Measurements from ENCODE around the gene MFGE8. TPM values are rescaled to one million over a fixed set of nuclear protein-coding genes. Genes with fewer than 3 reads are reported as not detected.

MFGE8 gene
- total and polyA plus RNA-seq, 2 experiments from 2014 or later, result 334 to 411 TPM

- H3K4me3 ChIP-seq, result peak overlapping the region; percentile 91
- peak overlapping the region; percentile 62; the same call in 1 of the 2 replicates for H3K27ac ChIP-seq
- H3K9ac ChIP-seq, result peak overlapping the region; percentile 90
- H3K79me2 ChIP-seq (ENCODE audit: insufficient read depth), result peaks cover 19% of the 10 kb centered on the region
- WGBS, 2 experiments (ENCODE audit: low coverage in 1 of 2, low lambda C conversion rate in 2 of 2, missing lambda C conversion rate in 2 of 2), result 62 to 74% methylated on average over 4 of the region's 4 CpGs
- no peaks in the 10 kb centered on the region for H4K20me1 ChIP-seq (ENCODE audit: insufficient read depth)
- TF ChIP-seq EZH2 (IDR thresholded peaks at IDR 0.05; ENCODE audit: insufficient read depth, poor library complexity, severe bottlenecking) (no peak), EZH2phosphoT487 (IDR thresholded peaks at IDR 0.05; ENCODE audit: insufficient read depth, low read depth) (no peak)
- peak overlapping the region; percentile 84 for H2AFZ ChIP-seq
- H3K27me3 ChIP-seq (replicated peaks; ENCODE audit: insufficient read depth), result no peaks in the 10 kb centered on the region
- in situ Hi-C loops (cut with MboI), result no loop called here
- H3K36me3 ChIP-seq (ENCODE audit: low read depth), result peaks cover 4% of the 10 kb centered on the region; the same call in 1 of the 2 replicates
- H3F3A ChIP-seq (ENCODE audit: insufficient read depth), result peaks cover 7% of the 10 kb centered on the region; the same call in 1 of the 2 replicates
- H3K4me2 ChIP-seq (ENCODE audit: unreplicated experiment), result peak overlapping the region; percentile 95
- no peaks in the 10 kb centered on the region for H3K9me3 ChIP-seq (ENCODE audit: low read depth)
- H3K9me2 ChIP-seq (ENCODE audit: insufficient read depth), result no peaks in the 10 kb centered on the region
- H3K4me1 ChIP-seq (ENCODE audit: insufficient read depth), result peaks cover 23% of the 10 kb centered on the region
- DNase-seq, result no peak
These were observed 631 bp upstream of the MFGE8 start for GRCh38 chr15:88913850-88914169.

GRCh38 chr15:88912500-88912921 is 668 bp downstream of the MFGE8 start:
- no peaks in the 10 kb centered on the region for H4K20me1 ChIP-seq (ENCODE audit: insufficient read depth)
- H3K9ac ChIP-seq, result peak overlapping the region; percentile 90
- H3K4me3 ChIP-seq, result peak overlapping the region; percentile 91
- H3K79me2 ChIP-seq (ENCODE audit: insufficient read depth), result peaks cover 19% of the 10 kb centered on the region
- in situ Hi-C loops (cut with MboI), result no loop called here
- peak overlapping the region; percentile 62 for H3K27ac ChIP-seq
- peak; percentile 68 for DNase-seq
- peaks cover 18% of the 10 kb centered on the region for H3K4me1 ChIP-seq (ENCODE audit: insufficient read depth)
- WGBS, 2 experiments (ENCODE audit: low coverage in 1 of 2, low lambda C conversion rate in 2 of 2, missing lambda C conversion rate in 2 of 2), result 3 to 5% methylated on average over 18 to 20 of the region's 20 CpGs
- H2AFZ ChIP-seq, result peak overlapping the region; percentile 84
- TF ChIP-seq EZH2phosphoT487 (IDR thresholded peaks at IDR 0.05; ENCODE audit: insufficient read depth, low read depth), result no peak
- TF ChIP-seq EZH2 (IDR thresholded peaks at IDR 0.05; ENCODE audit: insufficient read depth, poor library complexity, severe bottlenecking), result no peak
- H3K9me2 ChIP-seq (ENCODE audit: insufficient read depth), result no peaks in the 10 kb centered on the region
- no peaks in the 10 kb centered on the region for H3F3A ChIP-seq (ENCODE audit: insufficient read depth)
- peaks cover 4% of the 10 kb centered on the region; the same call in 1 of the 2 replicates for H3K36me3 ChIP-seq (ENCODE audit: low read depth)
- no peaks in the 10 kb centered on the region for H3K27me3 ChIP-seq (replicated peaks; ENCODE audit: insufficient read depth)
- peak overlapping the region; percentile 95 for H3K4me2 ChIP-seq (ENCODE audit: unreplicated experiment)
- no peaks in the 10 kb centered on the region for H3K9me3 ChIP-seq (ENCODE audit: low read depth)

- in situ Hi-C loops (cut with MboI), result no loop called here
- Histone ChIP-seq H2AFZ (no peak overlapping the region), H3K79me2 (ENCODE audit: insufficient read depth) (peaks cover 19% of the 10 kb centered on the region), H3K27ac (no peak overlapping the region), H3K4me3 (peak overlapping the region; percentile 91), H3K9me2 (ENCODE audit: insufficient read depth) (no peaks in the 10 kb centered on the region), H3K4me1 (ENCODE audit: insufficient read depth) (peaks cover 18% of the 10 kb centered on the region), H3K4me2 (ENCODE audit: unreplicated experiment) (peak overlapping the region; percentile 95), H3K9me3 (ENCODE audit: low read depth) (no peaks in the 10 kb centered on the region), H4K20me1 (ENCODE audit: insufficient read depth) (no peaks in the 10 kb centered on the region), H3F3A (ENCODE audit: insufficient read depth) (no peaks in the 10 kb centered on the region), H3K36me3 (ENCODE audit: low read depth) (peaks cover 4% of the 10 kb centered on the region; the same call in 1 of the 2 replicates), H3K27me3 (replicated peaks; ENCODE audit: insufficient read depth) (no peaks in the 10 kb centered on the region), H3K9ac (peak overlapping the region; percentile 90)
- peak; percentile 67 for DNase-seq
- WGBS, 2 experiments (ENCODE audit: low coverage in 1 of 2, low lambda C conversion rate in 2 of 2, missing lambda C conversion rate in 2 of 2), result 46 to 55% methylated on average over 5 of the region's 5 CpGs
- TF ChIP-seq EZH2 (IDR thresholded peaks at IDR 0.05; ENCODE audit: insufficient read depth, poor library complexity, severe bottlenecking) (no peak), EZH2phosphoT487 (IDR thresholded peaks at IDR 0.05; ENCODE audit: insufficient read depth, low read depth) (no peak)
These were observed 1.4 kb downstream of the MFGE8 start for GRCh38 chr15:88911766-88912118.

GRCh38 chr15:88909956-88910831 is 3.0 kb downstream of the MFGE8 start:
- peaks cover 4% of the 10 kb centered on the region; the same call in 1 of the 2 replicates for H3K36me3 ChIP-seq (ENCODE audit: low read depth)
- H3F3A ChIP-seq (ENCODE audit: insufficient read depth), result no peaks in the 10 kb centered on the region
- in situ Hi-C loops (cut with MboI), result loop anchor here (10.0 kb wide), 2 partner anchors 105 to 265 kb away; no protein-coding TSS in a partner anchor
- 66 to 71% methylated on average over 12 of the region's 12 CpGs for WGBS, 2 experiments (ENCODE audit: low coverage in 1 of 2, low lambda C conversion rate in 2 of 2, missing lambda C conversion rate in 2 of 2)
- no peak overlapping the region for H3K4me3 ChIP-seq
- no peaks in the 10 kb centered on the region for H4K20me1 ChIP-seq (ENCODE audit: insufficient read depth)
- no peak overlapping the region for H3K27ac ChIP-seq
- H3K9me3 ChIP-seq (ENCODE audit: low read depth), result no peaks in the 10 kb centered on the region
- no peak overlapping the region for H2AFZ ChIP-seq
- no peaks in the 10 kb centered on the region for H3K27me3 ChIP-seq (replicated peaks; ENCODE audit: insufficient read depth)
- peaks cover 19% of the 10 kb centered on the region for H3K79me2 ChIP-seq (ENCODE audit: insufficient read depth)
- DNase-seq, result peak; percentile 40
- peak overlapping the region; percentile 95 for H3K4me2 ChIP-seq (ENCODE audit: unreplicated experiment)
- no peak overlapping the region for H3K9ac ChIP-seq
- H3K4me1 ChIP-seq (ENCODE audit: insufficient read depth), result peaks cover 21% of the 10 kb centered on the region
- TF ChIP-seq EZH2 (IDR thresholded peaks at IDR 0.05; ENCODE audit: insufficient read depth, poor library complexity, severe bottlenecking) (no peak), EZH2phosphoT487 (IDR thresholded peaks at IDR 0.05; ENCODE audit: insufficient read depth, low read depth) (no peak)
- no peaks in the 10 kb centered on the region for H3K9me2 ChIP-seq (ENCODE audit: insufficient read depth)

Measured in GM23248 (cell line).